Adrenal gland (tissue), 5 donors: ENCODE results near the gene FAF1.

Experiments
- POLR2A ChIP-seq, 2 donors: fragments of 450-650 bp; IDR thresholded peaks; one replicate each; pipeline ENCODE4 v1.6.1; 2017; ENCODE audit warnings: antibody characterized with exemption in 2 of 2, mild to moderate bottlenecking in 2 of 2, moderate library complexity in 1 of 2
- TF ChIP-seq, protein P1 (sequence below), 6 experiments: fragments of 450-650 bp in 4 of 6; fragments of 200-600 bp in 2 of 6; sonication (generic) in 1 of 6; IDR thresholded peaks; 1 replicate in 5 of 6; 2 replicates in 1 of 6; pipeline versions ENCODE4 v1.5.1 to v1.8.0; 2016 to 2021; ENCODE audit warnings: antibody characterized with exemption in 6 of 6, mild to moderate bottlenecking in 2 of 6, moderate library complexity in 1 of 6
- donor health status: DM: no; HTN: no; CAD: no.

DNA sequence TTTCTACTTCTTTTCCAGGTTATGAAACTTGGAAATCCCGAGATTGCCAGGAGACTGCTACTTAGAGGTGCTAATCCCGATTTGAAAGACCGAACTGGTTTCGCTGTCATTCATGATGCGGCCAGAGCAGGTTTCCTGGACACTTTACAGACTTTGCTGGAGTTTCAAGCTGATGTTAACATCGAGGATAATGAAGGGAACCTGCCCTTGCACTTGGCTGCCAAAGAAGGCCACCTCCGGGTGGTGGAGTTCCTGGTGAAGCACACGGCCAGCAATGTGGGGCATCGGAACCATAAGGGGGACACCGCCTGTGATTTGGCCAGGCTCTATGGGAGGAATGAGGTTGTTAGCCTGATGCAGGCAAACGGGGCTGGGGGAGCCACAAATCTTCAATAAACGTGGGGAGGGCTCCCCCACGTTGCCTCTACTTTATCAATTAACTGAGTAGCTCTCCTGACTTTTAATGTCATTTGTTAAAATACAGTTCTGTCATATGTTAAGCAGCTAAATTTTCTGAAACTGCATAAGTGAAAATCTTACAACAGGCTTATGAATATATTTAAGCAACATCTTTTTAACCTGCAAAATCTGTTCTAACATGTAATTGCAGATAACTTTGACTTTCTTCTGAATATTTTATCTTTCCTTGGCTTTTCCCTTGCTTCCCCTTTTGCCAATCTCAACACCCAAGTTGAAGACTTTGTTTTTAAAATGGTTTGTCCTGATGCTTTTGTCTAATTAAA lies 14.0 kb upstream of the FAF1 start:
- TF ChIP-seq, protein P1, sequence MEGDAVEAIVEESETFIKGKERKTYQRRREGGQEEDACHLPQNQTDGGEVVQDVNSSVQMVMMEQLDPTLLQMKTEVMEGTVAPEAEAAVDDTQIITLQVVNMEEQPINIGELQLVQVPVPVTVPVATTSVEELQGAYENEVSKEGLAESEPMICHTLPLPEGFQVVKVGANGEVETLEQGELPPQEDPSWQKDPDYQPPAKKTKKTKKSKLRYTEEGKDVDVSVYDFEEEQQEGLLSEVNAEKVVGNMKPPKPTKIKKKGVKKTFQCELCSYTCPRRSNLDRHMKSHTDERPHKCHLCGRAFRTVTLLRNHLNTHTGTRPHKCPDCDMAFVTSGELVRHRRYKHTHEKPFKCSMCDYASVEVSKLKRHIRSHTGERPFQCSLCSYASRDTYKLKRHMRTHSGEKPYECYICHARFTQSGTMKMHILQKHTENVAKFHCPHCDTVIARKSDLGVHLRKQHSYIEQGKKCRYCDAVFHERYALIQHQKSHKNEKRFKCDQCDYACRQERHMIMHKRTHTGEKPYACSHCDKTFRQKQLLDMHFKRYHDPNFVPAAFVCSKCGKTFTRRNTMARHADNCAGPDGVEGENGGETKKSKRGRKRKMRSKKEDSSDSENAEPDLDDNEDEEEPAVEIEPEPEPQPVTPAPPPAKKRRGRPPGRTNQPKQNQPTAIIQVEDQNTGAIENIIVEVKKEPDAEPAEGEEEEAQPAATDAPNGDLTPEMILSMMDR (IDR thresholded peaks at IDR 0.05) = no peak
- no peak for TF ChIP-seq POLR2A (IDR thresholded peaks at IDR 0.05)
